Dermis blood vessel endothelial cell (primary cell): ENCODE measurements around the gene LMTK3. TPM values are rescaled to one million over a fixed set of nuclear protein-coding genes. Genes with fewer than 3 reads are reported as not detected.
A peak's percentile ranks its signal among the peaks of the same experiment; 100 is the strongest.

Experiments used
- DNase-seq: peaks from one replicate; pipeline ENCODE4 v3.0.0; 2010
- total RNA-seq: library from RNA; depleted of rRNA; stranded (reverse); fragments of >200 nt; gene quantifications from 2 replicates; pipeline ENCODE4 v1.2.3, GENCODE V29; 2014

The LMTK3 gene
- total RNA-seq: 0.14 TPM in 1 of 2 replicates, not detected in the other

GRCh38 chr19:48511800-48512503 lies at the start of gene LMTK3:
TSS of gene LMTK3 (minus strand) at chr19:48511835. CDS start at chr19:48511576, 259 bp downstream.
- no peak for DNase-seq

GRCh38 chr19:48561412-48561811 lies 49.8 kb upstream of the LMTK3 start:
- no peak for DNase-seq

- DNase-seq: peak; percentile 39
Observed at GRCh38 chr19:48560095-48560530, 48.5 kb upstream of the LMTK3 start.

- DNase-seq: peak; percentile 32
Observed at GRCh38 chr19:48558018-48558684, 46.5 kb upstream of the LMTK3 start.

- DNase-seq: no peak
Observed at GRCh38 chr19:48556825-48557224, 45.2 kb upstream of the LMTK3 start.

GRCh38 chr19:48556163-48556562 lies 44.5 kb upstream of the LMTK3 start:
- DNase-seq: peak; percentile 72

GRCh38 chr19:48554385-48555091 lies 42.9 kb upstream of the LMTK3 start:
- no peak for DNase-seq

GRCh38 chr19:48553676-48554384 lies 42.2 kb upstream of the LMTK3 start:
- peak; percentile 46 for DNase-seq

GRCh38 chr19:48552406-48553322 lies 41.0 kb upstream of the LMTK3 start:
- DNase-seq: no peak

GRCh38 chr19:48551437-48552302 lies 40.0 kb upstream of the LMTK3 start, which contains the start of gene SULT2B1:
TSS of gene SULT2B1 (plus strand) at chr19:48552172. CDS start at chr19:48552253, 81 bp downstream.
- DNase-seq: no peak

GRCh38 chr19:48549380-48549779 lies 37.7 kb upstream of the LMTK3 start:
- DNase-seq: no peak

- DNase-seq: no peak
Observed at GRCh38 chr19:48548253-48548911, 36.7 kb upstream of the LMTK3 start.

- DNase-seq: no peak
Observed at GRCh38 chr19:48547722-48548121, 36.1 kb upstream of the LMTK3 start.

GRCh38 chr19:48544856-48545750 lies 33.5 kb upstream of the LMTK3 start:
- DNase-seq: no peak

- DNase-seq: peak; percentile 86
Observed at GRCh38 chr19:48543121-48543710, 31.6 kb upstream of the LMTK3 start.

GRCh38 chr19:48541813-48542212 lies 30.2 kb upstream of the LMTK3 start:
- no peak for DNase-seq

GRCh38 chr19:48540110-48540509 lies 28.5 kb upstream of the LMTK3 start:
- DNase-seq: no peak

GRCh38 chr19:48539503-48540096 lies 28.0 kb upstream of the LMTK3 start:
- DNase-seq: peak; percentile 71
